Endometrium (tissue), 2 donors: ENCODE measurements around the gene VMAC.

Experiments used
- FAIRE-seq: peaks from 2 replicates; lab custom pipeline; 2012; peaks lifted over from hg19 to GRCh38; lab: Jason Lieb, UNC
- donor health status: control.
- donor health status: control.

VMAC gene

GRCh38 chr19:5931251-5931650 is 26.6 kb downstream of the VMAC start:
- no peak for FAIRE-seq

GRCh38 chr19:5932146-5932545 is 27.5 kb downstream of the VMAC start:
- no peak for FAIRE-seq

- FAIRE-seq: no peak
These were observed 28.1 kb downstream of the VMAC start for GRCh38 chr19:5932609-5933262.

- FAIRE-seq: no peak
These were observed 28.9 kb downstream of the VMAC start for GRCh38 chr19:5933391-5934068.

- no peak for FAIRE-seq
These were observed 29.4 kb downstream of the VMAC start for GRCh38 chr19:5934069-5934401.

- FAIRE-seq: peak; percentile 87
These were observed 30.3 kb downstream of the VMAC start for GRCh38 chr19:5934774-5935472.

GRCh38 chr19:5935473-5936291 is 31.0 kb downstream of the VMAC start:
- no peak for FAIRE-seq

- no peak for FAIRE-seq
These were observed 31.6 kb downstream of the VMAC start for GRCh38 chr19:5936292-5936592.

- FAIRE-seq: no peak
These were observed 32.9 kb downstream of the VMAC start for GRCh38 chr19:5937550-5937949.

GRCh38 chr19:5940260-5941208 is 35.9 kb downstream of the VMAC start:
- no peak for FAIRE-seq

- FAIRE-seq: no peak
These were observed 37.0 kb downstream of the VMAC start for GRCh38 chr19:5941673-5942072.

- no peak for FAIRE-seq
These were observed 38.4 kb downstream of the VMAC start for GRCh38 chr19:5943045-5943444.

GRCh38 chr19:5943623-5944022 is 39.0 kb downstream of the VMAC start:
- no peak for FAIRE-seq

- peak; percentile 50 for FAIRE-seq
These were observed 42.8 kb downstream of the VMAC start for GRCh38 chr19:5947435-5947834.

GRCh38 chr19:5948752-5949564 is 44.3 kb downstream of the VMAC start:
- no peak for FAIRE-seq

- no peak for FAIRE-seq
These were observed 45.2 kb downstream of the VMAC start for GRCh38 chr19:5949792-5950305.

- no peak for FAIRE-seq
These were observed 46.1 kb downstream of the VMAC start for GRCh38 chr19:5950741-5951140.

- no peak for FAIRE-seq
These were observed 46.7 kb downstream of the VMAC start for GRCh38 chr19:5951338-5951861.

- no peak for FAIRE-seq
These were observed 47.7 kb downstream of the VMAC start for GRCh38 chr19:5952193-5953029.
